Transverse colon (tissue), 4 donors: ENCODE results near the gene SLC30A5. TPM values are rescaled to one million over a fixed set of nuclear protein-coding genes. Genes with fewer than 3 reads are reported as not detected.

Experiments
- DNase-seq: peaks from one replicate; pipeline ENCODE4 v3.0.0-alpha.2; 2019
- H3K27ac ChIP-seq, 4 donors: fragments of 200-600 bp; sonication (generic); 2 replicates each; pipeline ENCODE4 v1.5.1; 2016 to 2018; ENCODE audit warnings: inconsistent platforms in 4 of 4
- H3K27me3 ChIP-seq: fragments of 200-600 bp; sonication (generic); 2 replicates; pipeline ENCODE4 v1.5.1; 2017; ENCODE audit warnings: inconsistent platforms
- H3K36me3 ChIP-seq, 4 donors: fragments of 200-600 bp; sonication (generic); 2 replicates each; pipeline ENCODE4 v1.5.1; 2017 to 2019; ENCODE audit warnings: inconsistent platforms in 4 of 4
- H3K4me1 ChIP-seq, 4 donors: fragments of 200-600 bp; sonication (generic); 2 replicates each; pipeline ENCODE4 v1.5.1; 2017 to 2020; ENCODE audit warnings: inconsistent platforms in 4 of 4
- H3K4me3 ChIP-seq, 4 donors: fragments of 200-600 bp; sonication (generic); 1 replicate in 1 of 4; 2 replicates in 3 of 4; pipeline versions ENCODE4 v1.5.1 to v1.6.1; 2017 to 2019; ENCODE audit warnings: inconsistent platforms in 4 of 4
- H3K9me3 ChIP-seq, 2 donors: fragments of 200-600 bp; sonication (generic); 2 replicates each; pipeline ENCODE4 v1.5.1; 2017 to 2019; ENCODE audit warnings: inconsistent platforms in 2 of 2
- CTCF ChIP-seq, 5 experiments: fragments of 200-600 bp in 3 of 5; fragments of 450-650 bp in 2 of 5; sonication (generic) in 3 of 5; IDR thresholded peaks; 1 replicate in 2 of 5; 2 replicates in 3 of 5; pipeline ENCODE4 v1.5.1; 2016 to 2017; ENCODE audit warnings: antibody characterized with exemption in 5 of 5, inconsistent platforms in 3 of 5, mild to moderate bottlenecking in 2 of 5, moderate library complexity in 1 of 5
- EP300 ChIP-seq: sonication (generic); formaldehyde crosslinking; IDR thresholded peaks from one replicate; pipeline ENCODE4 v1.6.1; 2017; ENCODE audit warnings: antibody characterized with exemption, low read depth
- POLR2A ChIP-seq: fragments of 450-650 bp; IDR thresholded peaks from one replicate; pipeline ENCODE4 v1.6.1; 2016; ENCODE audit warnings: antibody characterized with exemption, mild to moderate bottlenecking, moderate library complexity
- POLR2AphosphoS5 ChIP-seq, 3 donors: sonication (generic); formaldehyde crosslinking; IDR thresholded peaks; one replicate each; pipeline ENCODE4 v1.6.1; 2016; ENCODE audit warnings: antibody characterized with exemption in 3 of 3
- WGBS, 2 donors: methylation state at CpG; one replicate each; pipeline ENCODE4 v1.1.5; 2018; ENCODE audit warnings: low coverage in 1 of 2; 5-methylcytosine and 5-hydroxymethylcytosine counted together
- in situ Hi-C, 4 donors: fragments of 200-750 bp; cut with MboI; loops; one replicate each; pipeline versions ENCODE4 v1.15.0 to v1.15.1; 2017; ENCODE audit warnings: low sequenced_read_pairs in 3 of 4, low pct_ligation_motif_present in 1 of 4, low pct_unique_long_range_greater_than_20kb in 1 of 4
- intact Hi-C: fragments of 100-400 bp; cut with DNase I; formaldehyde crosslinking; loops from one replicate; pipeline ENCODE4 v1.15.1; 2023; ENCODE audit warnings: low total_unique reads
- total RNA-seq, 4 donors: library from RNA; depleted of rRNA; stranded (reverse); fragments of >200 nt; gene quantifications; one replicate each; pipeline ENCODE4 v1.1.0, GENCODE V29; 2016

SLC30A5 gene
- total RNA-seq, 4 donors from 2014 or later, result 22.3 to 69.9 (median 41.9) TPM

GRCh38 chr5:69074664-69075521 is 18.9 kb upstream of the SLC30A5 start:
- TF ChIP-seq EP300 (no peak), POLR2A (no peak), POLR2AphosphoS5 (IDR thresholded peaks at IDR 0.05) (no peak), CTCF (IDR thresholded peaks at IDR 0.05) (no peak)
- H3K36me3 ChIP-seq, result no peaks in the 10 kb centered on the region
- DNase-seq, result no peak
- WGBS, 2 donors, result 95% methylated on average over 31 of the region's 32 CpGs; no CpG with 5 or more reads in 1 of the 2 donors
- H3K9me3 ChIP-seq, result no peaks in the 10 kb centered on the region
- peaks cover 0 to 7% (median 2%) of the 10 kb centered on the region in 4 donors for H3K4me1 ChIP-seq
- no peak overlapping the region for H3K4me3 ChIP-seq
- H3K27ac ChIP-seq, result no peak overlapping the region
- in situ Hi-C loops (loop anchor here in 2 of 4 donors (25.0 kb wide), 1 partner anchor 262 kb away; the partner anchor contains the start of gene CCDC125 (in 2 of the 2)), intact Hi-C loops (no loop called here)
- no peaks in the 10 kb centered on the region for H3K27me3 ChIP-seq

DNA sequence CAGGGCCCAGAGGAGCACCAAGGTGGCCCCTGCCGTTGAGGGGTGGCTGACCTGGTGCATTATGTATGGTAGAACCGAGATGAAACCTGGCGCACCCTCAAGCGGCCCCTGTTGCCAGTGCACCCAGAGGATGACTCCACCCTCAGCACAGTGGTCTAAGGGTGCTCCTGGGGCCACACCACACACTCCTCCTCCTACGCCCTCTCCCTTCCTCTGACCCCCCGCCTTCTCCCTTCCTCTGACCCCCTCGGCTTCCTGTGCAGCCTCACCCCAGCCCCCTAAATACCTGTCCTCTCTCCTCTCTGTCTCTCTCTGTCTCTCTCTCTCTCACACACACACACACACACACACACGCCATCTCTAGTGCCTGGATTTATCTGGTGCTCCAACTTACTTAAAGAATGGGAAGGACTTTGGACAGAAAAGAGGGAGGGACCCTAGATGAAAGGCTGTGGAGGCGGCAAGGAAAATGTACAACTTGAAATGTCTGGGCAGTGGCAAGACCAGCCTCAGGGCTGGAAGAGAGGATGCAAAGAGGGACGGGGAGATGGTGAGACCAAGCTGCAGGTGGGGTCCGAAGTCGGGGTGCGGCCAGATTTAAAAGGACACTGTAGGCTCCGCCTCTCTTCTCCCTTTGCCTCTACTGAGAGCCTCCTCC is 18.2 kb upstream of the SLC30A5 start:
- peaks cover 0 to 7% (median 2%) of the 10 kb centered on the region in 4 donors for H3K4me1 ChIP-seq
- no peak overlapping the region for H3K4me3 ChIP-seq
- no peaks in the 10 kb centered on the region for H3K9me3 ChIP-seq
- H3K36me3 ChIP-seq, result no peaks in the 10 kb centered on the region
- peak; percentile 19 for DNase-seq
- 28 to 54% methylated on average over 2 to 14 of the region's 14 CpGs for WGBS, 2 donors
- TF ChIP-seq EP300 (no peak), POLR2A (no peak), CTCF (IDR thresholded peaks at IDR 0.05) (no peak), POLR2AphosphoS5 (IDR thresholded peaks at IDR 0.05) (no peak)
- H3K27me3 ChIP-seq, result no peaks in the 10 kb centered on the region
- in situ Hi-C loops, result loop anchor here in 2 of 4 donors (25.0 kb wide), 1 partner anchor 262 kb away; the partner anchor contains the start of gene CCDC125 (in 2 of the 2)
- intact Hi-C loops, result no loop called here
- no peak overlapping the region for H3K27ac ChIP-seq

DNA sequence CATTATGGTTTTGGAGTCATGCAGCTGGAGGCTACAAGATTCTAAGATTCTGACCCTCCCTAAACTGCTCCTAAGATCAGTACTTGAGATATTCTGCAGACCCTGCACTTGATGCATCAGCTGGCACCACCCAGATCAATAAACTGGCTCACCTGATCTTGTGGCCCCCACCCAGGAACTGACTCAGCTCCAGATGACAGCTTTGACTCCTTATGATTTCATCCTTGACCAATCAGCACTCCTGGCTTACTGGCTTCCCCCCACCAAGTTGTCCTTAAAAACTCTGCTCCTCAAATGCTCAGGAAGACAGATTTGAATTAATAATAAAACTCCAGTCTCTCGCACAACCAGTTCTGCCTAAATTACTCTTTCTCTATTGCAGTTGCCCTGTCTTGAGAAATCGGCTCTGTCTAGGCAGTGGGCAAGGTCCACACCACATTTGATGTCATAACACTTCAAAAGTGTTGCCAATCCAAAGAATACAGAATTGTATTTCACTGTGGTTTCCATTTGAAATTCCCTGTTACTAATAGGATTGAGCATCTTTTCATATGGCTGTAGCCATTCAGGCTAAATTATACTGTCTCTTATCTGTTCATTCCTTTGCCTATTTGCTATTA is 14.8 kb upstream of the SLC30A5 start:
- H3K27me3 ChIP-seq, result no peaks in the 10 kb centered on the region
- in situ Hi-C loops, result loop anchor here in 2 of 4 donors (25.0 kb wide), 1 partner anchor 258 kb away; the partner anchor contains the start of gene CCDC125 (in 2 of the 2)
- H3K9me3 ChIP-seq, result no peaks in the 10 kb centered on the region
- H3K4me1 ChIP-seq, result peaks cover 0 to 7% (median 2%) of the 10 kb centered on the region in 4 donors
- H3K27ac ChIP-seq, result no peak overlapping the region
- WGBS, 2 donors, result 54% methylated on average over 2 of the region's 2 CpGs; no CpG with 5 or more reads in 1 of the 2 donors
- no peak for DNase-seq
- no peak for TF ChIP-seq POLR2A
- TF ChIP-seq EP300, result no peak
- no peak for TF ChIP-seq CTCF (IDR thresholded peaks at IDR 0.05)
- no peak for TF ChIP-seq POLR2AphosphoS5 (IDR thresholded peaks at IDR 0.05)
- no peak overlapping the region for H3K4me3 ChIP-seq
- intact Hi-C loops, result no loop called here
- no peaks in the 10 kb centered on the region for H3K36me3 ChIP-seq

GRCh38 chr5:69079556-69079955 is 14.3 kb upstream of the SLC30A5 start:
- no peaks in the 10 kb centered on the region for H3K9me3 ChIP-seq
- TF ChIP-seq POLR2AphosphoS5 (IDR thresholded peaks at IDR 0.05) (no peak), POLR2A (no peak), CTCF (IDR thresholded peaks at IDR 0.05) (no peak), EP300 (no peak)
- in situ Hi-C loops, result loop anchor here in 2 of 4 donors (25.0 kb wide), 1 partner anchor 258 kb away; the partner anchor contains the start of gene CCDC125 (in 2 of the 2)
- WGBS, 2 donors, result 93 to 100% methylated on average over 4 to 6 of the region's 6 CpGs
- H3K4me1 ChIP-seq, result peaks cover 0 to 7% (median 2%) of the 10 kb centered on the region in 4 donors
- no peak overlapping the region for H3K27ac ChIP-seq
- H3K36me3 ChIP-seq, result no peaks in the 10 kb centered on the region
- DNase-seq, result no peak
- H3K27me3 ChIP-seq, result no peaks in the 10 kb centered on the region
- intact Hi-C loops, result no loop called here
- H3K4me3 ChIP-seq, result no peak overlapping the region
